AG04450 (cell line): Measurements from ENCODE around the gene PLA2G2C. TPM values are rescaled to one million over a fixed set of nuclear protein-coding genes. Genes with fewer than 3 reads are reported as not detected.
A peak's percentile ranks its signal among the peaks of the same experiment; 100 is the strongest.
"Not testable (repeated sequence)": the region's sequence is repeated elsewhere in the genome, so short reads cannot be mapped to it uniquely, and the experiment has no call there.

Source experiments
- CTCF ChIA-PET: fragments of 300-600, 350-600 bp; formaldehyde crosslinking; extraction: SDS; loops from one replicate; lab custom pipeline; 2022; ENCODE audit warnings: antibody characterized with exemption, inconsistent platforms; lab: Charles Lee
- POLR2A ChIA-PET: fragments of 350-600 bp; formaldehyde crosslinking; extraction: SDS; loops from one replicate; lab custom pipeline; 2021; ENCODE audit warnings: antibody characterized with exemption, inconsistent platforms; lab: Yijun Ruan, JAX
- DNase-seq: peaks from one replicate; pipeline ENCODE4 v3.0.0-alpha.2; 2011; ENCODE audit warnings: low read depth, low spot score
- H3K27ac ChIP-seq: one replicate; pipeline ENCODE4 v1.5.1; 2012; ENCODE audit warnings: low read depth, low read length, control low read depth
- H3K27me3 ChIP-seq: one replicate; pipeline ENCODE4 v1.6.0; 2012; ENCODE audit warnings: low read length; ENCODE audit not compliant: control insufficient read depth, insufficient read depth
- H3K4me3 ChIP-seq: 2 replicates; pipeline ENCODE4 v1.5.1; 2011; ENCODE audit warnings: mild to moderate bottlenecking, low read depth, low read length, control low read depth
- H3K9me3 ChIP-seq: 2 replicates; pipeline ENCODE4 v1.5.1; 2012; ENCODE audit warnings: low read length; ENCODE audit not compliant: control insufficient read depth, insufficient read depth
- polyA plus RNA-seq: library from polyadenylated mRNA; depleted of rRNA; stranded (reverse); fragments of >200 nt; gene quantifications from 2 replicates; pipeline ENCODE4 v1.2.3, GENCODE V29; 2011
- TF ChIP-seq, protein P1 (sequence below): IDR thresholded peaks from 2 replicates; pipeline ENCODE4 v1.5.1; 2011; ENCODE audit warnings: low read depth, low read length, control low read depth, inconsistent platforms

The PLA2G2C gene
- polyA plus RNA-seq, 1 experiment: not detected

- ChIA-PET POLR2A (no interaction called here), CTCF (interaction anchor here (2.7 kb wide), 1 partner anchor 10 kb away, joined by 25 read pairs; no protein-coding TSS in a partner anchor)
- H3K27me3 ChIP-seq: peaks cover 44% of the 10 kb centered on the region
- TF ChIP-seq, protein P1, sequence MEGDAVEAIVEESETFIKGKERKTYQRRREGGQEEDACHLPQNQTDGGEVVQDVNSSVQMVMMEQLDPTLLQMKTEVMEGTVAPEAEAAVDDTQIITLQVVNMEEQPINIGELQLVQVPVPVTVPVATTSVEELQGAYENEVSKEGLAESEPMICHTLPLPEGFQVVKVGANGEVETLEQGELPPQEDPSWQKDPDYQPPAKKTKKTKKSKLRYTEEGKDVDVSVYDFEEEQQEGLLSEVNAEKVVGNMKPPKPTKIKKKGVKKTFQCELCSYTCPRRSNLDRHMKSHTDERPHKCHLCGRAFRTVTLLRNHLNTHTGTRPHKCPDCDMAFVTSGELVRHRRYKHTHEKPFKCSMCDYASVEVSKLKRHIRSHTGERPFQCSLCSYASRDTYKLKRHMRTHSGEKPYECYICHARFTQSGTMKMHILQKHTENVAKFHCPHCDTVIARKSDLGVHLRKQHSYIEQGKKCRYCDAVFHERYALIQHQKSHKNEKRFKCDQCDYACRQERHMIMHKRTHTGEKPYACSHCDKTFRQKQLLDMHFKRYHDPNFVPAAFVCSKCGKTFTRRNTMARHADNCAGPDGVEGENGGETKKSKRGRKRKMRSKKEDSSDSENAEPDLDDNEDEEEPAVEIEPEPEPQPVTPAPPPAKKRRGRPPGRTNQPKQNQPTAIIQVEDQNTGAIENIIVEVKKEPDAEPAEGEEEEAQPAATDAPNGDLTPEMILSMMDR: no peak
- H3K27ac ChIP-seq: no peak overlapping the region
- DNase-seq: no peak
- H3K9me3 ChIP-seq: no peaks in the 10 kb centered on the region
- H3K4me3 ChIP-seq: no peak overlapping the region
Observed at GRCh38 chr1:20223106-20223505, 36.8 kb upstream of the PLA2G2C start.

- ChIA-PET CTCF (interaction anchor here (0.9 to 5.0 kb wide), 5 partner anchors 13 to 274 kb away, joined by 3 to 35 read pairs (median 4); no protein-coding TSS in a partner anchor), POLR2A (no interaction called here)
- Histone ChIP-seq H3K4me3 (no peak overlapping the region), H3K27ac (no peak overlapping the region), H3K9me3 (no peaks in the 10 kb centered on the region; the same call in 1 of the 2 replicates), H3K27me3 (peaks cover 41% of the 10 kb centered on the region)
- TF ChIP-seq, protein P1: no peak
- no peak for DNase-seq
Observed at GRCh38 chr1:20220036-20220435, 33.7 kb upstream of the PLA2G2C start.

- POLR2A ChIA-PET: not testable (repeated sequence)
- peaks cover 42% of the 10 kb centered on the region for H3K27me3 ChIP-seq
- CTCF ChIA-PET: interaction anchor here (1.0 to 5.0 kb wide), 4 partner anchors 154 to 275 kb away, joined by 3 to 35 read pairs (median 4); no protein-coding TSS in a partner anchor
Observed at GRCh38 chr1:20219053-20219452, 32.7 kb upstream of the PLA2G2C start.

DNA sequence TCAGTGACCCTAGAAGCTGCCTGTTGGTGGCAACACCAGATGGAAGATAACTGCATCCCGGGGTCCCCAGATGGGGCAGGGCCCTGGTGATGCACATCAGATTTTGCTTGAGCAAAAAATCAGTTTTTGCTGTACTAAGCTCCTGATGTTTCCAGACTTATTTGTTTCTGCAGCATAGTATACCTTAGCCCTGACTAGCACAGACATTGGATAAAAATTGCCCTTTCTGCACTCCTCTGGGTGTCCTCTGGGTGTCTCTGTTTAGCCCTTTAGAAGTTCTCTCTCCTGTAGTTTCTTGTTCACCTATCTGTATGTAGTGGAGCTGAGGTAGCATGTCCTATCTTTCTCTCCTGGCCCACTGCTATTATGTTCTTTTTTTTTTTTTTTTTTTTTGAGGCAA is 30.3 kb upstream of the PLA2G2C start:
- Histone ChIP-seq H3K9me3 (no peaks in the 10 kb centered on the region; the same call in 1 of the 2 replicates), H3K27ac (no peak overlapping the region), H3K27me3 (peaks cover 30% of the 10 kb centered on the region), H3K4me3 (no peak overlapping the region)
- CTCF ChIA-PET: interaction anchor here (0.5 to 5.0 kb wide), 11 partner anchors 12 to 431 kb away, joined by 3 to 35 read pairs (median 3); no protein-coding TSS in a partner anchor
- TF ChIP-seq, protein P1: peak; percentile 47
- POLR2A ChIA-PET: no interaction called here
- no peak for DNase-seq

More at GRCh38 chr1:20219053-20219452, 32.7 kb upstream of the PLA2G2C start:
- not testable (repeated sequence) for H3K27ac ChIP-seq, H3K4me3 ChIP-seq, H3K9me3 ChIP-seq, DNase-seq

- Histone ChIP-seq H3K27ac (no peak overlapping the region), H3K9me3 (no peaks in the 10 kb centered on the region; the same call in 1 of the 2 replicates), H3K4me3 (no peak overlapping the region), H3K27me3 (peaks cover 23% of the 10 kb centered on the region)
- TF ChIP-seq, protein P1: no peak
- ChIA-PET POLR2A (no interaction called here), CTCF (interaction anchor here (0.6 to 5.0 kb wide), 6 partner anchors 12 to 431 kb away, joined by 3 to 35 read pairs (median 5); no protein-coding TSS in a partner anchor)
- no peak for DNase-seq
Observed at GRCh38 chr1:20215716-20216115, 29.4 kb upstream of the PLA2G2C start.
